ENCODE results near the gene HIP1.

DNA sequence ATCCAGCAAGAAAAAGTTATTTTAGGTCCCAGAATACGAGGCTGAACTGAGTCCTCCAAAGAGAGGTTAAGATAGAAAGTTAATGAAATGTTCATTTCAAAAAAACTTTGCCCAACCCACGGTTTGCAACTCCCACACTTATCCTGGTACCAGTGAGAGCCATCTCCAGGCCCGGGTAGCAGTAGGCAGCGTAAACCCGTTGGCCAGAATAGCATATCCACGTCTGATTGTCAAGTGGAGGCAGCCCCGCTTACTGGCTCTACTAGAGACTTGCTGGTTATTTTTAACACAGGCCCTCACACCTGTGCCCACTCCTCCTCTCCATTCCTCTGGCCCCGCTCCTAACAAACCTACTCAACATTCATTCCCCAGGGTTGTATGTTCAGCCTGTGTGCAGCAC lies 109.7 kb downstream of the HIP1 start:
- TF ChIP-seq CTCF (IDR thresholded peaks at IDR 0.05; ENCODE audit: low read depth, low read length, poor library complexity, severe bottlenecking) (no peak), EZH2phosphoT487 (IDR thresholded peaks at IDR 0.05; ENCODE audit: borderline replicate concordance, low read length) (no peak)
